COLO829 (cell line): ENCODE data around the gene NANOG.
"Not testable (repeated sequence)": the region's sequence is repeated elsewhere in the genome, so short reads cannot be mapped to it uniquely, and the experiment has no call there.

Experiments
- DNase-seq: peaks from one replicate; pipeline ENCODE4 v3.0.0; 2012; ENCODE audit warnings: low spot score

Gene NANOG

GRCh38 chr12:7806319-7806718, 17.1 kb downstream of the NANOG start:
- DNase-seq = not testable (repeated sequence)

DNA sequence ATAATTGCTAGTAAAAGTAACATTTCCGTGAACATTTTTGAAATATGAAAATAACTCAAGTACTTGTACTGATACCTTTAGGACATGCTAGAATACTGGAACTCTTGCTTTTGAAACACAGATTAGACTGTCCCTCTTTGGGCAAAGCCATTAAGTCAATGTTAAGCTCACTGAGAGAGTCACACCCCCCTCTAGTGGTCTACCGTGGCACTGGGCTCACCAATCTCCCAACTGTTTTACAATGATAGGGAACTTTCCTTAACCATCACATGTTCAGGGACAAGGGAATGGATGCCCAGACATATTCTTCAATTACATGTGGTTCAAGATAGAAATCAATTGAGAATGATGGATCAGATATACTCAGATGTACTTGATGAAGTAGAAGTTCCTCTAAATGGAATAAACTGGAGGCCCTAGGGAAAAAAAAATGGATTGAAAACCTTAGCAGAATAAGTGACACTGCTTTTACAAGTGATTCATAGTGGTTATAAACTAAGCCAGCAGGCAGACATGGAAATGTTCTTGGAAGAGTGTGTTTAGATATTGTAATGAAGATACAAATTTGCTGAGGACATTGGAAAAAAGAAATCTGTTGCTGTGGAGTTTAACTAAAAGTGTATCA, 17.8 kb downstream of the NANOG start:
- DNase-seq = peak; percentile 67

DNA sequence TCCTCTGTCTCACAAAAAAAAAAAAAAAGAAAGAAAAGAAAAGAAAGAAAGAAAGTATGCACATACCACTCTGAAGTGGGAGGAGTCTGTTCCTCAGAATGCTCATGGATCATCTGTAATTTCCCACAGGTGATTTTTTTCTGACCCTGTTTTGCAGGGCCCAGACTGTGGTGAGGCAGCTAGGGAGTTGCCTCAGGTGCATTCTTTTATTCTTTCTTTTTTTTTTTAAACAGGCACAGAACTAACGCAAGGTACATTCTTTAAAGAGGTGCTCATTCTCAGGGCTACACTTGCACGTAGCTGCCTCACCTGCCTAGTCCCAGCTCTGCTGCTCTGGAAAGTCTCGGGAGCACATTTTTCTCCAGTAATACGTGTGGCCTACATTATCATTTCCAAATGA, 36.6 kb downstream of the NANOG start:
- DNase-seq = not testable (repeated sequence)

DNA sequence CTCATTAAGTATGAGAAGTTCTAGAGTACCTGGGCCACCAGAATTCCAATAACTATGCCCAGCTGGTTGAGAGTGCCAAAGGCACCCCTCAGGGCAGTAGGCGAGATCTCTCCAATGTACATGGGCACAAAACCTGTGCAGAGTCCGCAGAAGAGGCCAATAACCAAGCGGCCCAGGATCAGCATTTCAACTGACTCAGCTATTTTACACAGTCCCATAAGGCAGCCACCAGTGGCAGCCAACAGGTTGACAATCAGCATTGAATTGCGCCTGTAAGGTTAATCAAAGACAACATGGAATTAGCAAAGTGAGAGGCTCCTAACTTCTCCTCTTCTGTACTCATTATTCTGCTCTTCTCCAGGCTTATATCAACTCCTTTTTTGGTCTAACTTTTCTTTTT, 40.5 kb downstream of the NANOG start:
- DNase-seq = not testable (repeated sequence)

- DNase-seq = peak; percentile 85
Observed at GRCh38 chr12:7832059-7832696, 43.0 kb downstream of the NANOG start.

DNA sequence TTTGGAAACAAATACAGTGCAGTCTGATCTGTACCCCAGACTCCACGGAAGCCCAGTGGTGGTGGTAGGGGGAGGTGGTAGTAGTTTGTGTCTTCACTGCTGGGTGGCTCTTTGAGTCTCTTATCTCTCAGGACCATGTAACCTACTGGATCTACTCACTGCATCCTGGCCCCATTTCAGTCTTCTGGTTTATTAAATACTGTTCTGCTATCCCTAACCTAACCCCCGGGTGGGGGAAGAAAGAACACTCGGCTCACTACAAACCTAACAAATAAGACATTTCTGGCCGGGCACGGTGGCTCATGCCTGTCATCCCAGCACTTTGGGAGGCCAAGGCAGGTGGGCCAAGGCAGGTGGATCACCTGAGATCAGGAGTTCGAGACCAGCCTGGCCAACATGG, 44.0 kb downstream of the NANOG start:
- DNase-seq = not testable (repeated sequence)

DNA sequence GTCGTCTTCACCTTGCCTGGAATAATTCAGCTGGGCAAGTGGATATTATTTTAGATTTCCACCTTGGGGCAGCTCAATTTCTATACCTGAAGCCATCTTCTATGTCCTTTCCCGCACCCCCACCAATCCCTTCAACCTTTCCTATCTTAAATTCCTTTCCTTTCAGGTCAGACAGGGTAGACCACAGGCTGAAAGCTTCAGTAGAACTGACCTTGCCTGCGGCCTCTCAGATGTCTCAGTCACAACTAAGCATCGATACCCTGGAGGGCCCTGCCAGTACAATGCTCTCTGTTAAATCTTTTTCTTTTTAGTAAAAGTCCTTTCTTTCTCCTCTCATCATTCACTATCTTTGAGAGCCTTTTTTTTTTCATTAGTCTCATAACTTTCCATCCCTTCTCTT, 44.6 kb downstream of the NANOG start:
- DNase-seq = no peak

DNA sequence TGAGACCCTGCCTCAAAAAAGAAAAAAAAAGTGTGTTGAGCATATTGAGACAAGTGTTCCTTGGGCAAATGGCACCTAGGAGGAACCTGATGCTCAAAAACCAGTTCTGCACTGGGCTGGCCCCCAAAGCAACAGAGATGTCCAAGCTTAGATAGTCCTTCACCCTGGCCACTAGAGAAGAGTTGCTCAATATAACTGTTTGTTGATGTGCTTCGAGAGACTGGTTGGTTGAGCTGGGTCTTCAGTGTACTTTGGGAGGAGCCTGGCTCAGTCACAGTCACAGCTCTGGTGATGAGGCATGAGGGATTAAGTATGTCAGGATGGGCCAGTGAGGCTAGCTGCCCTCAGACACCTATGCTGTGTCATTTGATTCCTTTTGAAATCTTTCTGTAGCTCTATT, 45.5 kb downstream of the NANOG start:
- DNase-seq = no peak

GRCh38 chr12:7835116-7835515, 45.9 kb downstream of the NANOG start:
- no peak for DNase-seq

DNA sequence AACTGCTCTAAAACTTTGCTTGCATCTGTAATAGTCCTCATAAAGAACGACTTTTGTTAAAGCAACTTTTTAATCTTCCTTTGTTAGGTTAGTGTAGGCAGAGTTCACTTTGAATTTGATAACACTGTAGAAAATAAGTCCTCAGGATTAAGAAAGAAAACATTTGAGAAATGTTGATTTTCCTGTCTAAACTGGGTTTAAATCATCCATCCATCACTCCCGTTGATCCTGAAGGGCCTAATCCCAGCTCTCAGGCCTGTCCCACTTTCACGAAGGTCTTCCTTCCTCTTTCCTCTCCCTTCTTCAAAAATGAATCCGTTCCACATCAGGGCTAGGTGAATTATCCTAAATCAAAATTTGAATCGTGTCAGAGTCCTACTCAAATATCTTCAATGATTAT, 46.6 kb downstream of the NANOG start:
- DNase-seq = no peak

- DNase-seq = no peak
Observed at GRCh38 chr12:7837366-7837765, 48.2 kb downstream of the NANOG start.

GRCh38 chr12:7839226-7839625, 50.0 kb downstream of the NANOG start:
- not testable (repeated sequence) for DNase-seq

DNA sequence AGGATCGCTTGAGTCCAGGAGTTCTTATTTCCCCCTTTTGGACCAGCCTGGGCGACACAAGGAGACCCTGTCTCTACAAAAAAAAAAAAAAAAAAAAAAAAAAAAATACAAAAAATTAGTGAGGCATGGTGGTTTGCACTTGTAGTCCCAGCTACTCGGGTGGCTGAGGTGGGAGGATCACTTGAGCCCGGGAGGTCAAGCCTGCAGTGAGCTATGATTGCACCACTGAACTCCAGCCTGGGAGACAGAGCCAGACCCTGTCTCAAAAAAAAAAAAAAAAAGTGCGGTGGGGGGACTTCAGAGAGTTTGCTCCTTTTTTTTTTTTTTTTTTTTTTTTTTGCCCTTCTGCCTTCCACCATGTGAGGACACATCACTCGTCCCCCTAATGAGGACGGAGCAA, 50.6 kb downstream of the NANOG start:
- not testable (repeated sequence) for DNase-seq

GRCh38 chr12:7842444-7842843, 53.2 kb downstream of the NANOG start:
- DNase-seq = not testable (repeated sequence)

- DNase-seq = not testable (repeated sequence)
Observed at GRCh38 chr12:7843149-7843548, 53.9 kb downstream of the NANOG start.

DNA sequence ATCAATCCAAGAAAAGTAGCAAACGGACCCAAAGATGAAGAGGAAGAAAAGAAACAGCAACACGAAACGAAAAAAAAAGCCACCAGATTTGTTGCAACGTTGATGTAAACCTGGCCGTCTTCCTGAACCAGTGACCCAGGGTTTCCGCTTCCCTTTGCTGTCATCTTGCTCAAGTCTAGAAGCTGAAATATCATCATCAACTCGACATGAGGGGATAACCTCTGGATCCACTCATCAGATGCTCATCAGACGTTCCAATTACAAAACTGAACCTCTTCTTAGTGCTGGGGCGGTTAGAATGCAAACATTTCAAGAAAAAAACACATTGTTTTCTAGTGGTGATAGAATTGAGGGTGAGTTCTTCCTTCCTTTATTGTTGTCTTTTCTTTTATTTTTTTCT, 54.4 kb downstream of the NANOG start:
- DNase-seq = not testable (repeated sequence)

DNA sequence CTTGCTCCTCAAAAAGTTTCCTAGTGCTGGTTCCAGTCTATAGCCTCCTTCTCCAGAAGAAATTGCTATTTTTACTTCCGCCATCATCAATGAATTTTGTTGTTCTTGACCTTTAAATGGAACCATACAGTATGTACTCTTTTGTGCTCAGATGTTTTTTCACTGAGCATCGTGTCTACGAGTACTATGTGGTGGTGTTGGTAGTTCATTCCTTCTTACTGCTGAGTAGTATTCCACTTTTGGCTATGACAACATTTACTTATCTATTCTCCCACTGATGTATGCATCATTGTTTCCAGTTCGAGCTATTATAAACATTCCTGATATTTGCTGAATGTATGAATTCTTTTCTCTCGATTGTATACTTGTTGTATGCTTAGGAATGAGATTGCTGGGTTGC, 54.9 kb downstream of the NANOG start:
- no peak for DNase-seq

DNA sequence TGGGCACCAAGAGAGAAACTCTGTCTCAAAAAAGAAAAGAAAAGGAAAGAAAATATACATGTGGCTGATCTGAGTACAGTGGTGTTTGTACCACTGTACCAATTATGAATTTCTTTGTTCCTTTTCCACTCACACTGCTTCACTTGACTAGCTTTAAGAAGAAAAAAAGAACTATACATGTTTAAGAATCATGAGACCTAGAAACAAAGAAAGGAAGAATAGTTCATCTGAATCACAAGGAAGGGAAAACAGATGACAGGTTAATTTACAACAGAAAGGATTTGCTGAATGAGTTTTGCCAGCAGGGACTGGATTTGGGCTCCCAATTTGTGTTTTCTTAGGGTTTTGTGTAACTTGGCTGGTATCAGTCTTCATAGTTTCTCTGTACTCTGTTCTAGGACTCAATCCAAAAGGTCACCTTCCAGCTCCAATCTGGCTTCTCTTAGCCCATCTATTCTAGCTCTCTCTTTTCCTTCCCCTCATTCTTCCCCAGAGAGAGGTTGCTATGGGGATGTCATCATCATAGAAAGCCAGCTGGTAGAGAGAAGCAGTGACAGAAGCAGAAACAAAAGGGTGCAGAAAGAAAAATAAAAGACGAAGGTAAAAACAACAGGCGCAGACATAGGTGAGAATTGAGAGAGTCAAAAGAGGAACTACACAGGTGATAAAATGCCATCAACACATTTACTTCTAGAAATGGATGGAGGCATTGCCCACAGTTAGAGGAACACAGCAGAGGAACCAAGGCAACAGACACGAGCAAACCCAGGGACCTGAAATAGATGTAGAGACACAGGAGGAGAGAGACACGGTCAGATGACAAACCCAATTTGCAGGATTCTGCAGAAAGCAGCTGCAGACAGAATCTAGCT, 58.3 kb downstream of the NANOG start:
- not testable (repeated sequence) for DNase-seq

- not testable (repeated sequence) for DNase-seq
Observed at GRCh38 chr12:7848098-7848422, 58.9 kb downstream of the NANOG start.
